ENCODE measurements around the gene MPI.

- no peak for TF ChIP-seq CTCF (IDR thresholded peaks at IDR 0.05)
- TF ChIP-seq POLR2A (IDR thresholded peaks at IDR 0.05): no peak
These were observed 34.0 kb upstream of the MPI start for GRCh38 chr15:74855857-74856256.

Data from lower leg skin (tissue), 3 donors.